Tibial artery (tissue), 4 donors: Measurements from ENCODE around the gene CALCOCO1.

Source experiments
- DNase-seq, 2 donors: peaks; one replicate each; pipeline ENCODE4 v3.0.0-alpha.2; 2019
- H3K27ac ChIP-seq, 2 donors: fragments of 200-600 bp; sonication (generic) in 1 of 2; 1 replicate in 1 of 2; 2 replicates in 1 of 2; pipeline ENCODE4 v1.5.1; 2018 to 2019; ENCODE audit warnings: mild to moderate bottlenecking in 1 of 2
- H3K27me3 ChIP-seq, 2 donors: fragments of 200-600 bp; sonication (generic) in 1 of 2; one replicate each; pipeline versions ENCODE4 v1.5.1 to v1.6.0; 2016 to 2019
- H3K36me3 ChIP-seq, 3 donors: fragments of 200-600 bp; sonication (generic) in 2 of 3; one replicate each; pipeline ENCODE4 v1.5.1; 2016 to 2019; ENCODE audit warnings: mild to moderate bottlenecking in 2 of 3
- H3K4me1 ChIP-seq, 4 donors: fragments of 200-600 bp; sonication (generic) in 2 of 4; 1 replicate in 3 of 4; 2 replicates in 1 of 4; pipeline ENCODE4 v1.5.1; 2016 to 2019
- H3K4me3 ChIP-seq, 2 donors: fragments of 200-600 bp; sonication (generic) in 1 of 2; 1 replicate in 1 of 2; 2 replicates in 1 of 2; pipeline ENCODE4 v1.5.1; 2018 to 2019; ENCODE audit warnings: mild to moderate bottlenecking in 2 of 2
- H3K9me3 ChIP-seq, 3 donors: fragments of 200-600 bp; sonication (generic) in 1 of 3; one replicate each; pipeline ENCODE4 v1.5.1; 2016 to 2019
- intact Hi-C: fragments of 100-400 bp; cut with DNase I; formaldehyde crosslinking; loops from one replicate; pipeline ENCODE4 v1.15.0; 2023; ENCODE audit warnings: low total_unique reads
- TF ChIP-seq, protein P1 (sequence below), 2 experiments: fragments of 200-600 bp in 1 of 2; fragments of 450-650 bp in 1 of 2; IDR thresholded peaks; one replicate each; pipeline ENCODE4 v1.5.1; 2017 to 2019; ENCODE audit warnings: antibody characterized with exemption in 2 of 2, mild to moderate bottlenecking in 1 of 2, moderate library complexity in 1 of 2

The CALCOCO1 gene, protein sequence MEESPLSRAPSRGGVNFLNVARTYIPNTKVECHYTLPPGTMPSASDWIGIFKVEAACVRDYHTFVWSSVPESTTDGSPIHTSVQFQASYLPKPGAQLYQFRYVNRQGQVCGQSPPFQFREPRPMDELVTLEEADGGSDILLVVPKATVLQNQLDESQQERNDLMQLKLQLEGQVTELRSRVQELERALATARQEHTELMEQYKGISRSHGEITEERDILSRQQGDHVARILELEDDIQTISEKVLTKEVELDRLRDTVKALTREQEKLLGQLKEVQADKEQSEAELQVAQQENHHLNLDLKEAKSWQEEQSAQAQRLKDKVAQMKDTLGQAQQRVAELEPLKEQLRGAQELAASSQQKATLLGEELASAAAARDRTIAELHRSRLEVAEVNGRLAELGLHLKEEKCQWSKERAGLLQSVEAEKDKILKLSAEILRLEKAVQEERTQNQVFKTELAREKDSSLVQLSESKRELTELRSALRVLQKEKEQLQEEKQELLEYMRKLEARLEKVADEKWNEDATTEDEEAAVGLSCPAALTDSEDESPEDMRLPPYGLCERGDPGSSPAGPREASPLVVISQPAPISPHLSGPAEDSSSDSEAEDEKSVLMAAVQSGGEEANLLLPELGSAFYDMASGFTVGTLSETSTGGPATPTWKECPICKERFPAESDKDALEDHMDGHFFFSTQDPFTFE

DNA sequence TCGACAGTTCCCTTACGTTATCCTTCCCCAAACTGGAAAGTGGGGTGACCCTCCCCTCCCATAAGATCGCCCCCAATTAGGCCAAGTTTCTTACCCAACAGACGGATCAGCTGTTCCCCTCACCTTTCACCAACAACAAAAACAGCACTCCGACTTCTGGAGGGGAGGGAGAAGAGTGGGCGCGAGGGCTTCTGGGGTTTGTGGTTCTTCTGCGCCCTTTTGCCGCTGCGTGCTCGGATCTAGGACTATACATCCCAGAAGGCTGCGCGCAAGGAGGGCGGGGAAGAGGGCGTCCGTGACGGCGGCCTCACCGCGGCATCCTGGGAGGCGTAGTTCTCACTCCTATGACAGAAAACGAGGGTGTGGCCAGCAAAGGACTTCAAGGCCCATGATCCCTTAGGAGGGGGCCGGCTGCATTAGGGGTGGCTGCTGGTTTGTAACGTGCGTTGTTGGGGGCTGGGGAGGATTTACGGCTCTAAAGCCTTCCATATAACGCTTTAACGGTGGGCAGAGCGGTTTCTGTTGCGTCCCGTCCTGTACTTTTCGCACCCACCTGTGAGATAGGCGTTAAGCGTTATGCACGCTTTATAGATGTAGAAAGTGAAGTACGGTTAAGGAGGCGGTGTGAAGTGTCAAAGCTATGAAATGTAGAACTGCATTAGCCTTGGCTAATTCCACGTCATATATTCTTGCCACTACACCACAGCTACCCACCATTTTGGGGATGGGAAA, at the start of gene CALCOCO1:
CALCOCO1 (minus strand) TSS at position 143 of the 732 bp plus-strand sequence. CDS start 2,210 bp downstream, outside the sequence.
- Histone ChIP-seq H3K27me3 (no peaks in the 10 kb centered on the region), H3K4me3 (peak within 1 kb of the TSS; percentile 66 to 69), H3K4me1 (peaks cover 0 to 32% (median 21%) of the 10 kb centered on the region in 4 donors), H3K36me3 (peaks cover 23 to 27% (median 24%) of the 10 kb centered on the region in 3 donors), H3K27ac (peak within 1 kb of the TSS; percentile 81 to 84), H3K9me3 (no peaks in the 10 kb centered on the region)
- DNase-seq = peak; percentile 99
- intact Hi-C loops = no loop called here
- TF ChIP-seq, protein P1, sequence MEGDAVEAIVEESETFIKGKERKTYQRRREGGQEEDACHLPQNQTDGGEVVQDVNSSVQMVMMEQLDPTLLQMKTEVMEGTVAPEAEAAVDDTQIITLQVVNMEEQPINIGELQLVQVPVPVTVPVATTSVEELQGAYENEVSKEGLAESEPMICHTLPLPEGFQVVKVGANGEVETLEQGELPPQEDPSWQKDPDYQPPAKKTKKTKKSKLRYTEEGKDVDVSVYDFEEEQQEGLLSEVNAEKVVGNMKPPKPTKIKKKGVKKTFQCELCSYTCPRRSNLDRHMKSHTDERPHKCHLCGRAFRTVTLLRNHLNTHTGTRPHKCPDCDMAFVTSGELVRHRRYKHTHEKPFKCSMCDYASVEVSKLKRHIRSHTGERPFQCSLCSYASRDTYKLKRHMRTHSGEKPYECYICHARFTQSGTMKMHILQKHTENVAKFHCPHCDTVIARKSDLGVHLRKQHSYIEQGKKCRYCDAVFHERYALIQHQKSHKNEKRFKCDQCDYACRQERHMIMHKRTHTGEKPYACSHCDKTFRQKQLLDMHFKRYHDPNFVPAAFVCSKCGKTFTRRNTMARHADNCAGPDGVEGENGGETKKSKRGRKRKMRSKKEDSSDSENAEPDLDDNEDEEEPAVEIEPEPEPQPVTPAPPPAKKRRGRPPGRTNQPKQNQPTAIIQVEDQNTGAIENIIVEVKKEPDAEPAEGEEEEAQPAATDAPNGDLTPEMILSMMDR (IDR thresholded peaks at IDR 0.05) = no peak

DNA sequence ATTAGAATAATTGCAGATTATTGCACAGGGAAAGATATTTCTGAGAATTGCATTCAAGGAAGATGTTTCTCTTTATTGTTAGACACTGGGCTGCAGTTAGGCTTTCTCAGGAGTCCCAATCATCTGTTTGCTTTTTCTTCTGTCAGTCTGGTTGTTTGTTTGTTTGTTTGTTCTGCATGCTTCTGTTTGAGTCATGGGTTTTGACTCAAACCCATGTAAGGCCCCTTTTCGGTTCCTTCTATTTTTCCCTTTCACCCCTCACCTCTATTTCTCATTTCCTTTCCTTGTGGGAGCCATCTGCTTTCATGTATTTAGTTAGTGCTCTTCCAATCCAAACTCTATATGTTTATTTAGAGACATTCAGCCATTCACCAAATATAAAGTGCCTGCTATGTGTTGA, 49.6 kb upstream of the CALCOCO1 start:
- peaks cover 0 to 10% (median 1%) of the 10 kb centered on the region in 4 donors for H3K4me1 ChIP-seq
- intact Hi-C loops = no loop called here
- H3K27me3 ChIP-seq = peaks cover 0 to 6% of the 10 kb centered on the region in 2 donors
- TF ChIP-seq, protein P1 (IDR thresholded peaks at IDR 0.05) = no peak
- no peaks in the 10 kb centered on the region for H3K36me3 ChIP-seq
- H3K9me3 ChIP-seq = no peaks in the 10 kb centered on the region
- DNase-seq = no peak
- no peak overlapping the region for H3K4me3 ChIP-seq
- H3K27ac ChIP-seq = no peak overlapping the region

DNA sequence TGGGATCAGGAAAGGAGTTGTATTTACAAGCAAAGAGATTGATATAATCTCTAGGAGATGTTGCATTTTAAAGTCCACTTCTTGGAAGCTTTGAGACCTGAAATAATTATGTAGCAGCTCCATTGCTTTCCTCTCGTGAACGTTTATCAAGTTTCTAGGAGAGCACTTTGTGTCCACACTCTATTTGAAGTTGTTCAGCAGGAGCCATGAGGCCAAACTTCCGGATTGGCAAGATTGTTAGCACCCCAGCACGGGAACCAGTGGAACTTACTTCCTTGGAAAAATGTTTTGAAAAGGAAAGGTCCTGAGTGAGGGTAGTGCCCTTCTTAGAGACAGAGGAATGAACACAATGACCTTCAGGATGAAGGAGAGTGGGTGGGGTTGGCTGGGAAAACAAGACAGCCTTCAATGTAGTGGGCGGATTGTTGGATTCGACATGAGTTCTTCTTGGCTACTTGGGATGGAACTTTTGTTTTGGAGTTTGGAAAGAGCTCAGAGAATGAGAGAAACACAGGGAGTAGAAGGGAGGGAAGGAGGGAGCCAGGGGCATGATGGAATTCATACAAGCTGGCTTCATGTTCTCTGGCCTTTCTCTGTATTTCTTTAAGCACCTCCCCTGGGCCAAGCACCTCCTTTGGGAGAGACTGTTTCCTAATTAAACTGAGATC, 48.4 kb upstream of the CALCOCO1 start:
- TF ChIP-seq, protein P1 (IDR thresholded peaks at IDR 0.05) = no peak
- no peaks in the 10 kb centered on the region for H3K36me3 ChIP-seq
- H3K4me3 ChIP-seq = no peak overlapping the region
- intact Hi-C loops = no loop called here
- DNase-seq = peak; percentile 78 to 83
- peak overlapping the region; percentile 48 to 61 for H3K27ac ChIP-seq
- H3K9me3 ChIP-seq = no peaks in the 10 kb centered on the region
- peaks cover 0 to 10% (median 1%) of the 10 kb centered on the region in 4 donors for H3K4me1 ChIP-seq
- H3K27me3 ChIP-seq = peaks cover 0 to 3% of the 10 kb centered on the region in 2 donors

DNA sequence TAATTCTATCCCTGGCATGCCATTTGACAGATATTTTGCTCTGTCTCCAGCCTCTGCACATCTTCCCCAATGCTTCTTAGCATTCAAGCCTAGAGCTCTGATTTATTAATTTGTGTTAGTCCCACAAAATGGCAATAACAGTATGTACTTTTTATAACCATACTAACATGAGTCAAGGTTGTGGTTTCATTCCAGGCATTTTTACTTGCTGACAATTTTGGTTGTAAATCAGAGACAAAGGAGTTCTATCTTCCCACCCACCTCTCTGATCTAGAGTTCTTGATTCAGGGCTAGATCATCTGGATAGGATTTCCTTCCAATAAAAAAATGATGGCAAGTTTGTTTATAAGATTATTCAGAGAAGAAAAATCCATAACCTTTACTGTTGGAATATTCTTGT, 43.0 kb upstream of the CALCOCO1 start:
- intact Hi-C loops = no loop called here
- TF ChIP-seq, protein P1 (IDR thresholded peaks at IDR 0.05) = no peak
- Histone ChIP-seq H3K4me1 (no peaks in the 10 kb centered on the region), H3K4me3 (no peak overlapping the region), H3K27ac (no peak overlapping the region), H3K9me3 (no peaks in the 10 kb centered on the region), H3K27me3 (no peaks in the 10 kb centered on the region), H3K36me3 (no peaks in the 10 kb centered on the region)
- no peak for DNase-seq

DNA sequence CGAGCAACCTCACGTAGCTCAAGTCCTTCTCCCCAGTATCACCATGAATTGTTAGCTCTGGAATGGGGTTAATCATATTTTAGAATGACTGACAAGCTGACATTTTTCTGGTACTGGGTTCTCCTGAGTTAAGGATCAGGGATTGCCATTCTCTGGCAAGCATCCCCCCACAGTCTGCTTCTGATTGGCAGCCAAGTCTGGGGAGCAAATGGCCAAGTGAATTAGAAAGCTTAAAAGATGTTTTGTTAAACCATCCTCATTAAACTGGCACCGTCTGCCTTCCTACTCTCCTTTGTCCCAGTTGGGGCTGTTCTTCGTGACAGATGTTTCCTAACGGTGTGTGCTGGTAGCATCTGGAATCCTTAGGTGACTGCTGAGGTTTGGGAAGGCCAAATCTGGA, 41.7 kb upstream of the CALCOCO1 start:
- intact Hi-C loops = no loop called here
- H3K27me3 ChIP-seq = peaks cover 0 to 7% of the 10 kb centered on the region in 2 donors
- no peak for DNase-seq
- H3K4me3 ChIP-seq = no peak overlapping the region
- no peaks in the 10 kb centered on the region for H3K9me3 ChIP-seq
- no peak overlapping the region for H3K27ac ChIP-seq
- TF ChIP-seq, protein P1 (IDR thresholded peaks at IDR 0.05) = no peak
- no peaks in the 10 kb centered on the region for H3K36me3 ChIP-seq
- no peaks in the 10 kb centered on the region for H3K4me1 ChIP-seq
